ENCODE results near the gene DAPK1. TPM values are rescaled to one million over a fixed set of nuclear protein-coding genes. Genes with fewer than 3 reads are reported as not detected.

Gene DAPK1
- total and polyA plus RNA-seq, 9 donors, result 14.9 to 24.3 (median 18.8) TPM

GRCh38 chr9:87708986-87709728, 211.5 kb downstream of the DAPK1 start:
- H3K4me1 ChIP-seq (ENCODE audit: control insufficient read depth, insufficient read depth, low read length), result peaks cover 11% of the 10 kb centered on the region
- peaks cover 17% of the 10 kb centered on the region for H3K36me3 ChIP-seq (ENCODE audit: control insufficient read depth, insufficient read depth, low read length)
- no peak overlapping the region for H3K4me3 ChIP-seq (ENCODE audit: low read length)
- H3K27me3 ChIP-seq (ENCODE audit: control insufficient read depth, insufficient read depth, low read length), result no peaks in the 10 kb centered on the region
- H3K9me3 ChIP-seq (replicated peaks; ENCODE audit: control insufficient read depth, low read depth, low read length), result no peaks in the 10 kb centered on the region
- 56% methylated on average over 4 of the region's 7 CpGs for WGBS (ENCODE audit: insufficient coverage)
- no peak overlapping the region for H3K27ac ChIP-seq (ENCODE audit: low read length)
- DNase-seq, result no peak

GRCh38 chr9:87710443-87710842, 212.8 kb downstream of the DAPK1 start:
- H3K9me3 ChIP-seq (replicated peaks; ENCODE audit: control insufficient read depth, low read depth, low read length), result no peaks in the 10 kb centered on the region
- H3K4me3 ChIP-seq (ENCODE audit: low read length), result no peak overlapping the region
- WGBS (ENCODE audit: insufficient coverage), result 84% methylated on average over 5 of the region's 5 CpGs
- peaks cover 11% of the 10 kb centered on the region for H3K4me1 ChIP-seq (ENCODE audit: control insufficient read depth, insufficient read depth, low read length)
- H3K27me3 ChIP-seq (ENCODE audit: control insufficient read depth, insufficient read depth, low read length), result no peaks in the 10 kb centered on the region
- H3K36me3 ChIP-seq (ENCODE audit: control insufficient read depth, insufficient read depth, low read length), result peaks cover 17% of the 10 kb centered on the region
- no peak for DNase-seq
- H3K27ac ChIP-seq (ENCODE audit: low read length), result no peak overlapping the region

- no peak overlapping the region for H3K4me3 ChIP-seq (ENCODE audit: low read length)
- WGBS (ENCODE audit: insufficient coverage), result 57% methylated on average over 7 of the region's 9 CpGs
These were observed 214.5 kb downstream of the DAPK1 start for GRCh38 chr9:87711857-87712800.

DNA sequence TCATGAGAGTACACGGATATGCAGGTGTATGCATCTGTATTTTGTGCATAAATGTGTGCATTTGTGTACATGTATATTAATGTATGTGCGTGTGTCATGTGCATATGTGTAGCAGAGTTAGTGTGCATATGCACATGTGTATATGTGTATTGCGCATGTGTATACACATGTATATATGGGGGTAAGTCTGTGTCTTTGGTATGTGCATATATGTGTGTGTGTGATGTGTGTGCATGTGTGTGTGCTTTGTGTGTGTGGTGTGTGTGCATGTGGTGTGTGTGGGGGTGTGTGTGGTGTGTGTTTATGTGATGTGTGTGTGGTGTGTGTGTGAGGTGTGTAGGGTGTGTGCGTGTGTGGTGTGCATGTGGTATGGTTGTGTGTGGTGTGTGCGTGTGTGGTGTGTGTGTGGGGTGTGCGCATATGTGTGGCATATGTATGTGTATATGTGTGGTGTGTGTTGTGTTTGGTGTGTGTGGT, 215.2 kb downstream of the DAPK1 start:
- Histone ChIP-seq H3K4me1 (ENCODE audit: control insufficient read depth, insufficient read depth, low read length) (peaks cover 11% of the 10 kb centered on the region), H3K4me3 (ENCODE audit: low read length) (no peak overlapping the region), H3K36me3 (ENCODE audit: control insufficient read depth, insufficient read depth, low read length) (peaks cover under 1% of the 10 kb centered on the region), H3K9me3 (replicated peaks; ENCODE audit: control insufficient read depth, low read depth, low read length) (no peaks in the 10 kb centered on the region), H3K27me3 (ENCODE audit: control insufficient read depth, insufficient read depth, low read length) (no peaks in the 10 kb centered on the region), H3K27ac (ENCODE audit: low read length) (peak overlapping the region; percentile 59)
- DNase-seq, result no peak
- 94% methylated on average over 3 of the region's 6 CpGs for WGBS (ENCODE audit: insufficient coverage)

More at GRCh38 chr9:87711857-87712800, 214.5 kb downstream of the DAPK1 start:
- no peak for DNase-seq
- Histone ChIP-seq H3K27ac (ENCODE audit: low read length) (no peak overlapping the region), H3K36me3 (ENCODE audit: control insufficient read depth, insufficient read depth, low read length) (peaks cover 3% of the 10 kb centered on the region), H3K4me1 (ENCODE audit: control insufficient read depth, insufficient read depth, low read length) (peaks cover 11% of the 10 kb centered on the region), H3K9me3 (replicated peaks; ENCODE audit: control insufficient read depth, low read depth, low read length) (no peaks in the 10 kb centered on the region), H3K27me3 (ENCODE audit: control insufficient read depth, insufficient read depth, low read length) (no peaks in the 10 kb centered on the region)

DNA sequence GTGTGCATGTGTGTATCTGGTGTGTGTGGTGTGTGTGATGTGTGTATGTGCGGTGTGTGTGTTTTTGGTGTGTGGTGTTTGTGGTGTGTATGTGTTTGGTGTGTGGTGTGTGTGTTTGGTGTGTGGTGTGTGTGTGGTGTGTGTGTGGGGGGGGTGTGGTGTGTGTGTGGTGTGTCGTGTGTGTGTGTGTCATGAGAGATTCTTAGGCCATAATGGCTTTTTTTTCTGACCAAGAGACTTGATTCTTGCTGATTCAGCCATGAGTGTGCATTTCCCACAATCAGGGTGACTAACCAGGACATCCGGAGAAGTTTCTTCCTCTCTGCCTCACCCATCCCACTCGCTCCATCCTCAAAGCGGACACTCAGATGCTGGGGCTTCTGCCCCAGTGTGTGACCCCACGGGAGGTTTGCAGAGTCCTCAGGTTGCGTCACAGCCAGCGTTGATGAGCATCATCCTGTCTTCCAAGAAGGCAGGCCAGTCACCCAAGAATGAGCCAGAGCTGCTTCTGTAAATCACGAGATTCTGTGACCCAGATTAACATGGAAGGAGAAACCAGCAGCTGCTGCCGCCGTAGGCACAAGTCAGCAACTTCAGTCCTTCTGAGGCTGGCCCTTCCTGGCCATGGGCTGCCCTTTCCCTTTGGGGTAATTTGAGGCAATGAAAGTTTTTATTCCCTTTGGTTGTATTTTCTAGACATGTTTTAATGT, 215.8 kb downstream of the DAPK1 start:
- H3K4me3 ChIP-seq (ENCODE audit: low read length), result peak overlapping the region; percentile 11
- H3K27me3 ChIP-seq (ENCODE audit: control insufficient read depth, insufficient read depth, low read length), result no peaks in the 10 kb centered on the region
- H3K27ac ChIP-seq (ENCODE audit: low read length), result peak overlapping the region; percentile 59
- peaks cover 11% of the 10 kb centered on the region for H3K4me1 ChIP-seq (ENCODE audit: control insufficient read depth, insufficient read depth, low read length)
- H3K9me3 ChIP-seq (replicated peaks; ENCODE audit: control insufficient read depth, low read depth, low read length), result no peaks in the 10 kb centered on the region
- WGBS (ENCODE audit: insufficient coverage), result 29% methylated on average over 8 of the region's 11 CpGs
- H3K36me3 ChIP-seq (ENCODE audit: control insufficient read depth, insufficient read depth, low read length), result no peaks in the 10 kb centered on the region
- peak; percentile 89 for DNase-seq

DNA sequence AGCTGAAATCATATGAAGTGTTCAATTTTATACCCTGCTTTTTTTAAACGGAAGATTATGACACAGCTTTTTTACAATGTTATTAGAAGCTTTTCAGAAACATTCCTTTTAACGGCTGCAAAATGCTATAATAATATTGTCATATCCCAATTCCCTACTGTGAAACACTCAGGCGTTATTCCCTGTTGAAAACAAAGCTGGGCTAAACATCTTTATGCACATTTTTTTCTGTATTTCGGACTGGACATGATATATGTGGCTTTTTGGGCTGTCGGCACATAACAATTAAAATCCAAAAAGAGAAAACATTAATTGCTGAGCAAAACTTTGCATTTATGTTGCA, 216.3 kb downstream of the DAPK1 start:
- peaks cover 11% of the 10 kb centered on the region for H3K4me1 ChIP-seq (ENCODE audit: control insufficient read depth, insufficient read depth, low read length)
- no peaks in the 10 kb centered on the region for H3K36me3 ChIP-seq (ENCODE audit: control insufficient read depth, insufficient read depth, low read length)
- no peak for DNase-seq
- peak overlapping the region; percentile 59 for H3K27ac ChIP-seq (ENCODE audit: low read length)
- H3K9me3 ChIP-seq (replicated peaks; ENCODE audit: control insufficient read depth, low read depth, low read length), result no peaks in the 10 kb centered on the region
- no CpG with 5 or more reads among the region's 5 CpGs for WGBS (ENCODE audit: insufficient coverage)
- H3K27me3 ChIP-seq (ENCODE audit: control insufficient read depth, insufficient read depth, low read length), result no peaks in the 10 kb centered on the region
- H3K4me3 ChIP-seq (ENCODE audit: low read length), result no peak overlapping the region

- Histone ChIP-seq H3K9me3 (replicated peaks; ENCODE audit: control insufficient read depth, low read depth, low read length) (no peaks in the 10 kb centered on the region), H3K4me1 (ENCODE audit: control insufficient read depth, insufficient read depth, low read length) (peaks cover 11% of the 10 kb centered on the region), H3K27me3 (ENCODE audit: control insufficient read depth, insufficient read depth, low read length) (no peaks in the 10 kb centered on the region), H3K27ac (ENCODE audit: low read length) (peak overlapping the region; percentile 29), H3K4me3 (ENCODE audit: low read length) (no peak overlapping the region), H3K36me3 (ENCODE audit: control insufficient read depth, insufficient read depth, low read length) (no peaks in the 10 kb centered on the region)
- peak; percentile 81 for DNase-seq
- 100% methylated on average over 1 of the region's 2 CpGs for WGBS (ENCODE audit: insufficient coverage)
These were observed 217.2 kb downstream of the DAPK1 start for GRCh38 chr9:87714819-87715218.

DNA sequence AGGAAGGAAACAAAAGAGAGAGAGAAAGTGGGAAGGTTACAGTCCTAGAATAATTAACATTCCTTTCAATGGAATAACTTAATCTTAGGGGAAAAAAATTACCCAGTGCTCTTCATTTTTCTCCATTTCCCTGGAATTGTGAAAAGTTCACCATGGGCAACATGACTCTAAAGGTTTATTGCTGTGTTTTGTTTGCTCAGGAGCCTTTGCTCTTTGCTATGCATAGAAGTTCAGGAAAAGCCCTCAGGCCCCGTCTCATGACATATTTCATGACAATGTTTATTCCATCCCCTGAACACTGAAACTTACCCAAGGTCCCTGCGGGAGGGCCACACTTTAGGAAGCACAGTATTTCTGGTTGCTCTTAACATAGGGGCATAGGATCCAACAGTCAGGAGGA, 218.5 kb downstream of the DAPK1 start:
- Histone ChIP-seq H3K27ac (ENCODE audit: low read length) (no peak overlapping the region), H3K9me3 (replicated peaks; ENCODE audit: control insufficient read depth, low read depth, low read length) (no peaks in the 10 kb centered on the region), H3K4me3 (ENCODE audit: low read length) (no peak overlapping the region), H3K36me3 (ENCODE audit: control insufficient read depth, insufficient read depth, low read length) (no peaks in the 10 kb centered on the region), H3K4me1 (ENCODE audit: control insufficient read depth, insufficient read depth, low read length) (peaks cover 11% of the 10 kb centered on the region), H3K27me3 (ENCODE audit: control insufficient read depth, insufficient read depth, low read length) (no peaks in the 10 kb centered on the region)
- WGBS (ENCODE audit: insufficient coverage), result 38% methylated on average over 1 of the region's 2 CpGs
- no peak for DNase-seq

- peaks cover 6% of the 10 kb centered on the region for H3K4me1 ChIP-seq (ENCODE audit: control insufficient read depth, insufficient read depth, low read length)
- WGBS (ENCODE audit: insufficient coverage), result 83% methylated on average over 1 of the region's 1 CpG
These were observed 219.8 kb downstream of the DAPK1 start for GRCh38 chr9:87717456-87717855.

DNA sequence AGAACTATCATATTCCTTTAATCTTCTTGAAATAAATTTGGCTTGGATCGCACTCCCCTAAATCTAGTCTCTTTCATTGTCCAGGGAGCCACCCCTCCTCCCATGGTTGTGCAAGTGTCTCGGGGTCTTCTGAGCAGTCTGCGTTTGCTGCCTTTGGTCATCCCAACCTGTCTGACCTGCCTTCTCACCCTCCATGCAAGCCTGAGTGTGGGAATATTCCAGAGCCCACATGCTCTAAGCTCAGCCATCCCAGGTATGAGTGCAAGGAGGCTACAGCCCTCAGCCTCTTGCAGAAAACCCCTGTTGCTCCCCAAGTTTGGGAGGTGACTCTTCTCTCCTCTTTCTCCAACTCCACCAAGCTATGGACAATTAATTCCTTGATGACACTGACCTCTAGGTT, 220.6 kb downstream of the DAPK1 start:
- H3K27me3 ChIP-seq (ENCODE audit: control insufficient read depth, insufficient read depth, low read length), result no peaks in the 10 kb centered on the region
- H3K27ac ChIP-seq (ENCODE audit: low read length), result no peak overlapping the region
- no peak overlapping the region for H3K4me3 ChIP-seq (ENCODE audit: low read length)
- no peaks in the 10 kb centered on the region for H3K36me3 ChIP-seq (ENCODE audit: control insufficient read depth, insufficient read depth, low read length)
- H3K9me3 ChIP-seq (replicated peaks; ENCODE audit: control insufficient read depth, low read depth, low read length), result no peaks in the 10 kb centered on the region
- no peak for DNase-seq
- WGBS (ENCODE audit: insufficient coverage), result 100% methylated on average over 1 of the region's 3 CpGs
- H3K4me1 ChIP-seq (ENCODE audit: control insufficient read depth, insufficient read depth, low read length), result peaks cover 5% of the 10 kb centered on the region

More at GRCh38 chr9:87717456-87717855, 219.8 kb downstream of the DAPK1 start:
- no peaks in the 10 kb centered on the region for H3K9me3 ChIP-seq (replicated peaks; ENCODE audit: control insufficient read depth, low read depth, low read length)
- no peak overlapping the region for H3K27ac ChIP-seq (ENCODE audit: low read length)
- H3K27me3 ChIP-seq (ENCODE audit: control insufficient read depth, insufficient read depth, low read length), result no peaks in the 10 kb centered on the region
- H3K4me3 ChIP-seq (ENCODE audit: low read length), result no peak overlapping the region
- H3K36me3 ChIP-seq (ENCODE audit: control insufficient read depth, insufficient read depth, low read length), result no peaks in the 10 kb centered on the region
- no peak for DNase-seq

All from muscle of leg (tissue), 11 donors.